H9 (cell line): Measurements from ENCODE around the gene DTNBP1. TPM values are rescaled to one million over a fixed set of nuclear protein-coding genes. Genes with fewer than 3 reads are reported as not detected.

Experiments
- DNase-seq: peaks from one replicate; pipeline ENCODE4 v3.0.0-alpha.2; 2017
- H2AFZ ChIP-seq: one replicate; pipeline ENCODE4 v1.6.1; 2013; ENCODE audit warnings: mild to moderate bottlenecking, low read length, control low read depth, moderate library complexity
- H2AK5ac ChIP-seq: 2 replicates; pipeline ENCODE4 v1.6.1; 2013; ENCODE audit warnings: low read length, control low read depth, mixed read lengths; ENCODE audit not compliant: insufficient read length
- H2BK120ac ChIP-seq: one replicate; pipeline ENCODE4 v1.6.1; 2013; ENCODE audit warnings: low read depth, mild to moderate bottlenecking, low read length, control low read depth, inconsistent platforms; ENCODE audit not compliant: poor library complexity, severe bottlenecking
- H2BK12ac ChIP-seq: 2 replicates; pipeline ENCODE4 v1.6.1; 2013; ENCODE audit warnings: low read length, control low read depth, mixed read lengths, low read depth; ENCODE audit not compliant: insufficient read length
- H2BK15ac ChIP-seq: 2 replicates; pipeline ENCODE4 v1.6.1; 2013; ENCODE audit warnings: low read depth, low read length, control low read depth
- H2BK20ac ChIP-seq: one replicate; pipeline ENCODE4 v1.6.1; 2013; ENCODE audit warnings: low read depth, mild to moderate bottlenecking, low read length, control low read depth, inconsistent platforms; ENCODE audit not compliant: poor library complexity, severe bottlenecking
- H2BK5ac ChIP-seq: 2 replicates; pipeline ENCODE4 v1.6.1; 2013; ENCODE audit warnings: low read length, control low read depth, mixed read lengths; ENCODE audit not compliant: insufficient read length
- H3K14ac ChIP-seq: 2 replicates; pipeline ENCODE4 v1.6.1; 2013; ENCODE audit warnings: low read length, control low read depth; ENCODE audit not compliant: insufficient read depth
- H3K18ac ChIP-seq: 2 replicates; pipeline ENCODE4 v1.6.1; 2013; ENCODE audit warnings: low read depth, mild to moderate bottlenecking, mixed read lengths, low read length, control low read depth; ENCODE audit not compliant: insufficient read length
- H3K23ac ChIP-seq: 2 replicates; pipeline ENCODE4 v1.6.1; 2013; ENCODE audit warnings: low read length, control low read depth, mixed read lengths, low read depth; ENCODE audit not compliant: insufficient read length
- H3K23me2 ChIP-seq: 2 replicates; pipeline ENCODE4 v1.6.1; 2013; ENCODE audit warnings: low read depth, mild to moderate bottlenecking, mixed read lengths, low read length, control low read depth; ENCODE audit not compliant: insufficient read length, poor library complexity, severe bottlenecking
- H3K27ac ChIP-seq: 2 replicates; pipeline ENCODE4 v1.5.1; 2013; ENCODE audit warnings: low read length, control low read depth, mixed read lengths, low read depth; ENCODE audit not compliant: insufficient read length
- H3K27me3 ChIP-seq: 2 replicates; pipeline ENCODE4 v1.6.1; 2013; ENCODE audit warnings: low read length, control low read depth, inconsistent platforms; ENCODE audit not compliant: insufficient read depth
- H3K4ac ChIP-seq: 2 replicates; pipeline ENCODE4 v1.6.1; 2013; ENCODE audit warnings: low read depth, mild to moderate bottlenecking, control low read depth, inconsistent platforms, low read length, moderate library complexity
- H3K4me1 ChIP-seq: 2 replicates; pipeline ENCODE4 v1.6.1; 2013; ENCODE audit warnings: low read length, control low read depth, inconsistent platforms; ENCODE audit not compliant: insufficient read depth
- H3K4me2 ChIP-seq: 2 replicates; pipeline ENCODE4 v1.6.1; 2013; ENCODE audit warnings: low read length, control low read depth, mixed read lengths; ENCODE audit not compliant: insufficient read length, insufficient read depth
- H3K56ac ChIP-seq: 2 replicates; pipeline ENCODE4 v1.6.1; 2013; ENCODE audit warnings: low read depth, mild to moderate bottlenecking, mixed read lengths, low read length, control low read depth; ENCODE audit not compliant: insufficient read length
- H3K79me1 ChIP-seq: 2 replicates; pipeline ENCODE4 v1.6.1; 2013; ENCODE audit warnings: low read depth, mild to moderate bottlenecking, moderate library complexity, low read length, control low read depth, inconsistent platforms; ENCODE audit not compliant: insufficient read depth, poor library complexity, severe bottlenecking
- H3K79me2 ChIP-seq: 2 replicates; pipeline ENCODE4 v1.6.1; 2013; ENCODE audit warnings: low read length, control low read depth, inconsistent platforms; ENCODE audit not compliant: insufficient read depth
- H3K9ac ChIP-seq: 2 replicates; pipeline ENCODE4 v1.6.1; 2013; ENCODE audit warnings: low read length, control low read depth, mixed read lengths; ENCODE audit not compliant: insufficient read length; ENCODE audit errors: extremely low read depth
- H3K9me3 ChIP-seq: one replicate; pipeline ENCODE4 v1.6.1; 2013; ENCODE audit warnings: low read depth, low read length, inconsistent platforms; ENCODE audit not compliant: control insufficient read depth
- H3T11ph ChIP-seq: one replicate; pipeline ENCODE4 v1.6.1; 2013; ENCODE audit warnings: mild to moderate bottlenecking, low read length, control low read depth, inconsistent platforms
- H4K20me1 ChIP-seq: one replicate; pipeline ENCODE4 v1.6.1; 2013; ENCODE audit not compliant: control insufficient read depth, insufficient read length, insufficient read depth
- H4K5ac ChIP-seq: 2 replicates; pipeline ENCODE4 v1.6.1; 2013; ENCODE audit warnings: low read depth, mild to moderate bottlenecking, mixed read lengths, low read length, control low read depth; ENCODE audit not compliant: insufficient read length
- H4K8ac ChIP-seq: replicated peaks from 2 replicates; pipeline ENCODE4 v1.6.1; 2013; ENCODE audit warnings: low read length, control low read depth, mixed read lengths, low read depth; ENCODE audit not compliant: insufficient read length
- H4K91ac ChIP-seq: 2 replicates; pipeline ENCODE4 v1.6.1; 2013; ENCODE audit warnings: low read depth, mild to moderate bottlenecking, moderate library complexity, mixed read lengths, low read length, control low read depth; ENCODE audit not compliant: insufficient read length
- H3K27ac Mint-ChIP-seq, 3 experiments: 2 replicates in 2 of 3; 3 replicates in 1 of 3; pipeline ENCODE4 v1.8.0; 2020 to 2021; ENCODE audit warnings: mixed read lengths in 3 of 3, mild to moderate bottlenecking in 1 of 3, moderate library complexity in 1 of 3
- H3K27me3 Mint-ChIP-seq: 2 replicates; pipeline ENCODE4 v1.8.0; 2021; ENCODE audit warnings: low read depth, mild to moderate bottlenecking, moderate library complexity, mixed read lengths
- H3K36me3 Mint-ChIP-seq, 3 experiments: 2 replicates in 2 of 3; 3 replicates in 1 of 3; pipeline ENCODE4 v1.8.0; 2020 to 2021; ENCODE audit warnings: low read depth in 3 of 3, mixed read lengths in 3 of 3; ENCODE audit not compliant: insufficient read depth in 1 of 3
- H3K4me1 Mint-ChIP-seq, 2 experiments: 2 replicates each; pipeline ENCODE4 v1.8.0; 2020; ENCODE audit warnings: mixed read lengths in 2 of 2
- H3K4me3 Mint-ChIP-seq, 2 experiments: 2 replicates in 1 of 2; 3 replicates in 1 of 2; pipeline ENCODE4 v1.8.0; 2020 to 2021; ENCODE audit warnings: mild to moderate bottlenecking in 2 of 2, mixed read lengths in 2 of 2, moderate library complexity in 1 of 2
- H3K9me3 Mint-ChIP-seq, 2 experiments: 2 replicates in 1 of 2; 3 replicates in 1 of 2; pipeline ENCODE4 v1.8.0; 2020; ENCODE audit warnings: mild to moderate bottlenecking in 2 of 2, mixed read lengths in 2 of 2, moderate library complexity in 1 of 2
- WGBS: extraction: QIAGEN DNeasy Blood & Tissue Kit; methylation state at CpG from one replicate; pipeline ENCODE4 v1.1.7; 2013; ENCODE audit warnings: missing lambda C conversion rate, low lambda C conversion rate, mixed read lengths; ENCODE audit not compliant: insufficient read length; ENCODE audit errors: extremely low coverage; 5-methylcytosine and 5-hydroxymethylcytosine counted together
- total RNA-seq: library from RNA; stranded (reverse); gene quantifications from 2 replicates; pipeline ENCODE4 v1.2.1, GENCODE V29; 2021
- TF ChIP-seq, protein P1 (sequence below): fragments of 200-600 bp; sonication (generic); conservative IDR thresholded peaks from 3 replicates; pipeline ENCODE4 v1.8.0; 2021; ENCODE audit warnings: antibody characterized with exemption, mild to moderate bottlenecking

The DTNBP1 gene
- total RNA-seq, 1 experiment from 2014 or later = 12.9 TPM

DNA sequence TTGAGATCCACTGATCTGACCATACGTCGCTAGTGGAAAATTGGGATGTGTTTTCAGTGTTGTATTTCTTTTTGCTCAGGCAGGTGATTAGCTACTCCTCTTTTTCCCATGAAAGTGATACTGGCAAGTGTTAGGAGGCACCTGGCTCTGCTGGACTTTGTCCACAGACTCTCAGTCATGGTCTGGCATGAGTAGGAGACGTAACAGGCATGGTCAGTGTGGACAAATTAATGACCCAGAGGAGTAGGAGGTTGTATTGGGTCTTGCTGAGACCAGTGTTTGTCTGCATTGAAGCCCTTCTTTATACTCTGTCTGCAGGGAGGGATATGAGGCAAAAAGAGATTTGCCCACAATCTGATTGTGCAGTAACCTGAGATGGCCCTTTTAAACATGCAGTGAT, 178.7 kb downstream of the DTNBP1 start:
- H2BK20ac ChIP-seq = no peak overlapping the region
- H4K91ac ChIP-seq = no peak overlapping the region
- H3K9me3 ChIP-seq = no peaks in the 10 kb centered on the region
- H3K79me2 ChIP-seq = peaks cover 46% of the 10 kb centered on the region; the same call in 1 of the 2 replicates
- H3K4me1 ChIP-seq = peaks cover 10% of the 10 kb centered on the region
- H3K18ac ChIP-seq = no peak overlapping the region
- no peak overlapping the region for H3K4me2 ChIP-seq
- H2BK5ac ChIP-seq = no peak overlapping the region
- no CpG with 5 or more reads among the region's 3 CpGs for WGBS
- no peak for DNase-seq
- no peak overlapping the region for H3K4ac ChIP-seq
- H3K27me3 Mint-ChIP-seq = no peaks in the 10 kb centered on the region; the same call in 1 of the 2 replicates
- H3K23me2 ChIP-seq = no peaks in the 10 kb centered on the region
- no peak overlapping the region for H3K27ac ChIP-seq
- H3K9ac ChIP-seq = no peak overlapping the region
- H3K14ac ChIP-seq = no peak overlapping the region
- no peak overlapping the region for H3K27ac Mint-ChIP-seq
- no peak overlapping the region for H3K23ac ChIP-seq
- peaks cover 60 to 61% of the 10 kb centered on the region in 2 experiments for H3K4me1 Mint-ChIP-seq
- no peak overlapping the region for H2BK120ac ChIP-seq
- H3T11ph ChIP-seq = no peak overlapping the region
- no peak overlapping the region for H4K5ac ChIP-seq
- no peak overlapping the region for H3K4me3 Mint-ChIP-seq
- no peaks in the 10 kb centered on the region for H3K9me3 Mint-ChIP-seq
- peaks cover 7% of the 10 kb centered on the region for H3K79me1 ChIP-seq
- H3K56ac ChIP-seq = no peak overlapping the region
- no peak overlapping the region for H4K8ac ChIP-seq
- no peak overlapping the region for H2AFZ ChIP-seq
- H2AK5ac ChIP-seq = no peak overlapping the region
- H3K27me3 ChIP-seq = no peaks in the 10 kb centered on the region
- H2BK15ac ChIP-seq = no peak overlapping the region
- no peak overlapping the region for H2BK12ac ChIP-seq
- TF ChIP-seq, protein P1, sequence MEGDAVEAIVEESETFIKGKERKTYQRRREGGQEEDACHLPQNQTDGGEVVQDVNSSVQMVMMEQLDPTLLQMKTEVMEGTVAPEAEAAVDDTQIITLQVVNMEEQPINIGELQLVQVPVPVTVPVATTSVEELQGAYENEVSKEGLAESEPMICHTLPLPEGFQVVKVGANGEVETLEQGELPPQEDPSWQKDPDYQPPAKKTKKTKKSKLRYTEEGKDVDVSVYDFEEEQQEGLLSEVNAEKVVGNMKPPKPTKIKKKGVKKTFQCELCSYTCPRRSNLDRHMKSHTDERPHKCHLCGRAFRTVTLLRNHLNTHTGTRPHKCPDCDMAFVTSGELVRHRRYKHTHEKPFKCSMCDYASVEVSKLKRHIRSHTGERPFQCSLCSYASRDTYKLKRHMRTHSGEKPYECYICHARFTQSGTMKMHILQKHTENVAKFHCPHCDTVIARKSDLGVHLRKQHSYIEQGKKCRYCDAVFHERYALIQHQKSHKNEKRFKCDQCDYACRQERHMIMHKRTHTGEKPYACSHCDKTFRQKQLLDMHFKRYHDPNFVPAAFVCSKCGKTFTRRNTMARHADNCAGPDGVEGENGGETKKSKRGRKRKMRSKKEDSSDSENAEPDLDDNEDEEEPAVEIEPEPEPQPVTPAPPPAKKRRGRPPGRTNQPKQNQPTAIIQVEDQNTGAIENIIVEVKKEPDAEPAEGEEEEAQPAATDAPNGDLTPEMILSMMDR = no peak
- no peaks in the 10 kb centered on the region for H4K20me1 ChIP-seq
- peaks cover 18 to 27% (median 26%) of the 10 kb centered on the region in 3 experiments for H3K36me3 Mint-ChIP-seq
